Mucosa of descending colon (tissue), 3 donors: ENCODE data around the gene CCDC24. TPM values are rescaled to one million over a fixed set of nuclear protein-coding genes. Genes with fewer than 3 reads are reported as not detected.

ENCODE experiments used
- ATAC-seq: fragments of 200-7000 bp; cut with Tn5 transposase; one replicate; pipeline ENCODE4 v1.9.1; 2020; ENCODE audit warnings: mild to moderate bottlenecking, moderate library complexity
- DNase-seq, 3 donors: peaks; one replicate each; pipeline ENCODE4 v3.0.0-alpha.2; 2020
- H3K36me3 ChIP-seq: fragments of 200-600 bp; one replicate; pipeline ENCODE4 v1.8.0; 2021; ENCODE audit warnings: low read depth, mild to moderate bottlenecking
- H3K4me1 ChIP-seq: fragments of 200-600 bp; one replicate; pipeline ENCODE4 v1.8.0; 2021; ENCODE audit warnings: low read depth, mild to moderate bottlenecking
- H3K4me3 ChIP-seq: fragments of 200-600 bp; one replicate; pipeline ENCODE4 v1.8.0; 2021; ENCODE audit warnings: mild to moderate bottlenecking
- H3K9me3 ChIP-seq: fragments of 200-600 bp; one replicate; pipeline ENCODE4 v1.8.0; 2021; ENCODE audit warnings: mild to moderate bottlenecking
- CTCF ChIP-seq: fragments of 200-600 bp; IDR thresholded peaks from one replicate; pipeline ENCODE4 v1.8.0; 2022; ENCODE audit warnings: antibody characterized with exemption, mild to moderate bottlenecking
- intact Hi-C, 2 donors: fragments of 100-400 bp; cut with DNase I in 1 of 2; cut with micrococcal nuclease in 1 of 2; formaldehyde crosslinking; loops; one replicate each; pipeline versions ENCODE4 v1.11.0 to v1.11.1; 2022; cut with DNase I, micrococcal nuclease
- total RNA-seq, 3 donors: library from RNA; stranded (reverse); fragmentation: NEBNext Ultra II Directional in 2 of 3; extraction: Animal tissue kit (Norgen Biotek cat#: 25700) in 2 of 3; gene quantifications; one replicate each; pipeline versions ENCODE4 v1.2.1 to v1.2.4, GENCODE V29; 2021 to 2023
- donor health status: DM: no; HTN: no; CAD: no; lungs with moderate emphysema.
- donor health status: DM: no; HTN: no; CAD: no.
- donor health status: DM: no; HTN: yes; CAD: no.

The CCDC24 gene
- total RNA-seq, 3 donors from 2014 or later: 13.4 to 19.6 (median 16.9) TPM

- ATAC-seq (no peak), DNase-seq (no peak)
- TF ChIP-seq CTCF: no peak
- H3K36me3 ChIP-seq: no peaks in the 10 kb centered on the region
- no peaks in the 10 kb centered on the region for H3K9me3 ChIP-seq
- H3K4me3 ChIP-seq: no peak overlapping the region
- intact Hi-C loops: no loop called here
- no peaks in the 10 kb centered on the region for H3K4me1 ChIP-seq
Measured at GRCh38 chr1:43953361-43953760, 38.0 kb upstream of the CCDC24 start.

DNA sequence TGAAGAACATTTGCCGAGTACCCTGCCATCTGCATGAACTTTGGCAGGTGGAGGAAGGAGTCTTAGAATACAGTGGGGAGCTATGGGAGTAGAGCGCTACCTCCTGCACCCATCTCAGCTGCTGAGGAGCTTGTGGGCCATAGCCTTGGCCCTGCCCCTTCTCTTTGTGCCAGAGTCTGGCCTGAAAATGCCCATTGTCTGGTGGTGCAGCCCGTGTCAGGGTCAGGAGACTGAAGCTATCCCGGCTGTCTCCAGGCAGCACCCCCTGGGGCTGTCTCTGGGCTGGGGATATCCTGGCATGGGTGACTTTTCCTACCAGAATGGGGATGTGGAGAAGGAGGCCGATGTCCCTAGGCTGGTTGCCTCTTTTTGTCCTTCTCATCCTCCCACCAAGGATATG, 37.4 kb upstream of the CCDC24 start:
- no peak for DNase-seq
- Histone ChIP-seq H3K36me3 (no peaks in the 10 kb centered on the region), H3K4me1 (no peaks in the 10 kb centered on the region), H3K9me3 (no peaks in the 10 kb centered on the region), H3K4me3 (no peak overlapping the region)
- intact Hi-C loops: no loop called here
- ATAC-seq: no peak
- TF ChIP-seq CTCF: no peak

DNA sequence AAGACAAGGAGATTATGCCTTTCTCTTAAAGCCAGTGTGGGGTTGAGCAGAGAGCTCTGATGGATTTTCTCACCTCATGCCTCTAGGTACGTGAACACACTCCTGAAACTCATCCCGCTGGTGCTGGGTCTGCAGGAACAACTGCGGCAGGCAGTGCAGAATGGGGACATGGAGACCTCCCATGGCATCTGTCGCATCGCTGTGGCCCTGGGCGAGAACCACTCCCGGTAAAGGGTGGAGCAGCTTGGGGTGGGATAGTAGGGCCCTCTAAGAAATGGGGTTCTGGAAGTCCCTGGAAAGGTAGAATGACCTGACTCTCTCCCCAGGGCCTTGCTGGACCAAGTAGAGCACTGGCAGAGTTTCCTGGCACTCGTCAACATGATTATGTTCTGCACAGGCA, 35.2 kb upstream of the CCDC24 start:
- H3K9me3 ChIP-seq: no peaks in the 10 kb centered on the region
- TF ChIP-seq CTCF: no peak
- H3K4me1 ChIP-seq: no peaks in the 10 kb centered on the region
- intact Hi-C loops: no loop called here
- H3K36me3 ChIP-seq: no peaks in the 10 kb centered on the region
- DNase-seq (no peak), ATAC-seq (no peak)
- H3K4me3 ChIP-seq: no peak overlapping the region

DNA sequence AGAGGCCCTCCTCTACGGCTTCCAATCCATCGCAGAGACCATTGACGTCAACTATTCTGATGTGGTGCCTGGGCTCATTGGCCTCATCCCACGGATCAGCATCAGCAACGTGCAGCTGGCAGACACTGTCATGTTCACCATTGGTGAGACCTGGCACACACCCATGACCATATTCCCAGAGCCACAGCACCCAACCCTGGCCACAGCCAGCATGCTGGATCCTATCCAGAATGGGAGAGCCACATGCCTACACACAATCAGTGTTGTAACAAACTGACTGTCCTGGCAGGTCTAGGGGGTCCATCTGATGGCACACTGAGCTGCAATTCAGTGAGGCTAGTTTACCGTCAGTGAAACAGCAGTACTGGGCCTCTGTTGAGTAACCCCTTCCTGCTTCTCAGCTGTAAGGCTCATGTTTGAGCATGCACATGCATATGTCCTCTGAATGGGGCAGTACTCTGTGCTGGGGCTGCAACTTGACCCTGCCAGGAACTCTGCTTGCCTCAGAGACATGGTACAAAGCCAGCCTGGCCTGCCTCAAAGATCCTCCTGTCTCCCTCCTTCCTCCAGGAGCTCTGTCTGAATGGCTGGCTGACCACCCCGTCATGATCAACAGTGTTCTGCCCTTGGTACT, 33.9 kb upstream of the CCDC24 start:
- H3K4me1 ChIP-seq: no peaks in the 10 kb centered on the region
- intact Hi-C loops: no loop called here
- ATAC-seq: no peak
- no peaks in the 10 kb centered on the region for H3K9me3 ChIP-seq
- no peak overlapping the region for H3K4me3 ChIP-seq
- DNase-seq: no peak
- TF ChIP-seq CTCF: no peak
- no peaks in the 10 kb centered on the region for H3K36me3 ChIP-seq

- intact Hi-C loops: no loop called here
- TF ChIP-seq CTCF: no peak
- Histone ChIP-seq H3K4me1 (no peaks in the 10 kb centered on the region), H3K36me3 (no peaks in the 10 kb centered on the region), H3K4me3 (no peak overlapping the region), H3K9me3 (no peaks in the 10 kb centered on the region)
- ATAC-seq (no peak), DNase-seq (no peak)
Measured at GRCh38 chr1:43958351-43959255, 32.8 kb upstream of the CCDC24 start.
